ENCODE measurements around the gene JUNB. TPM values are rescaled to one million over a fixed set of nuclear protein-coding genes. Genes with fewer than 3 reads are reported as not detected.

Gene JUNB
- total and polyA plus RNA-seq, 2 of the 8 experiments (the other 6 are each of a cell fraction or from before 2014, with no cell fraction given): 7.4 to 10.0 TPM

- H3K23me2 ChIP-seq (ENCODE audit: low read depth, low read length): peaks cover 25% of the 10 kb centered on the region
- H3K9me3 ChIP-seq (ENCODE audit: insufficient read depth in 2 of 2, low read depth in 1 of 2, low read length in 1 of 2): no peaks in the 10 kb centered on the region
- no peak for DNase-seq (ENCODE audit: low read depth in 1 of 2, low spot score in 2 of 2)
- 0 out of 2 replicates have a peak overlapping the region, but pooled peaks have one; percentile 6 for H2BK15ac ChIP-seq (ENCODE audit: low read length)
- H3K36me3 ChIP-seq (ENCODE audit: control insufficient read depth in 2 of 4, insufficient read depth in 4 of 4, low read length in 3 of 4): peaks cover 0 to 3% (median 0%) of the 10 kb centered on the region in 4 experiments; a peak in 1 of 8 replicates
- peak overlapping the region in 1 of 4 experiments; percentile 44; a peak in 2 of 7 replicates for H3K9ac ChIP-seq (replicated peaks in 1 of 4; ENCODE audit: extremely low read depth in 1 of 4, low read depth in 3 of 4, low read length in 3 of 4)
- no peak overlapping the region for H3K27ac ChIP-seq (ENCODE audit: low read depth, low read length)
- H4K20me1 ChIP-seq (replicated peaks in 1 of 2; ENCODE audit: control insufficient read depth in 1 of 2, insufficient read depth in 2 of 2, low read length in 2 of 2): peaks cover 8 to 21% of the 10 kb centered on the region in 2 experiments
- peaks cover 8 to 42% (median 19%) of the 10 kb centered on the region in 4 experiments for H3K4me1 ChIP-seq (replicated peaks in 1 of 4; ENCODE audit: control insufficient read depth in 3 of 4, insufficient read depth in 4 of 4, low read length in 3 of 4)
- no peak overlapping the region for H2AFZ ChIP-seq (ENCODE audit: low read length)
- FAIRE-seq: no peak
- no peak overlapping the region for H3K18ac ChIP-seq (ENCODE audit: extremely low read depth, low read length)
- peaks cover 0 to 9% of the 10 kb centered on the region in 2 experiments; a peak in 2 of 4 replicates for H3K79me2 ChIP-seq (ENCODE audit: control insufficient read depth in 1 of 2, insufficient read depth in 2 of 2, low read length in 2 of 2)
- peak overlapping the region; percentile 47; the same call in 1 of the 2 replicates for H2AK5ac ChIP-seq (ENCODE audit: low read depth, low read length)
- H3K23ac ChIP-seq (ENCODE audit: insufficient read length): no peak overlapping the region
- ChIA-PET POLR2A (ENCODE audit: partially characterized antibody) (interaction anchor here (0.6 kb wide), 1 partner anchor 74 kb away, joined by 3 read pairs; no protein-coding TSS in a partner anchor), CTCF (ENCODE audit: partially characterized antibody) (interaction anchor here (0.9 to 1.4 kb wide), 3 partner anchors 9 to 66 kb away, joined by 3 to 6 read pairs (median 4); no protein-coding TSS in a partner anchor)
- peak overlapping the region; percentile 77; the same call in 1 of the 2 replicates for H2BK12ac ChIP-seq (ENCODE audit: low read depth, low read length)
- H4K5ac ChIP-seq (ENCODE audit: insufficient read length, low read depth, low read length): no peak overlapping the region
- peaks cover 0 to 13% (median 9%) of the 10 kb centered on the region in 4 experiments; a peak in 5 of 7 replicates for H3K27me3 ChIP-seq (replicated peaks in 1 of 4; ENCODE audit: control insufficient read depth in 3 of 4, extremely low read depth in 1 of 4, insufficient read depth in 3 of 4, low read length in 3 of 4)
- H3K4me3 ChIP-seq (ENCODE audit: extremely low read depth in 1 of 4, insufficient read depth in 2 of 4, low read depth in 3 of 4, low read length in 4 of 4): peak overlapping the region; percentile 59 to 92 (median 62); a peak in 7 of 8 replicates
- no peak overlapping the region for H4K91ac ChIP-seq (replicated peaks; ENCODE audit: insufficient read length, low read length)
- 36% methylated on average over 16 of the region's 21 CpGs; no CpG with 5 or more reads in 1 of the 2 experiments for WGBS, 2 experiments (ENCODE audit: extremely low coverage in 1 of 2, insufficient coverage in 1 of 2, insufficient read length in 1 of 2, insufficient replicate concordance in 2 of 2, low coverage in 1 of 2, low lambda C conversion rate in 2 of 2, missing lambda C conversion rate in 1 of 2)
- no peak overlapping the region for H2BK5ac ChIP-seq (ENCODE audit: low read depth, low read length)
- no peak overlapping the region for H3K56ac ChIP-seq (replicated peaks; ENCODE audit: insufficient read length, low read depth, low read length)
- H3K79me1 ChIP-seq (ENCODE audit: low read depth, low read length): peaks cover 11% of the 10 kb centered on the region
- H2BK20ac ChIP-seq (ENCODE audit: low read length): no peak overlapping the region
- peak overlapping the region; percentile 59; the same call in 1 of the 2 replicates for H4K8ac ChIP-seq (ENCODE audit: extremely low read depth, insufficient read depth, low read length)
- no peak overlapping the region for H3K4ac ChIP-seq (replicated peaks; ENCODE audit: insufficient read length, low read depth, low read length)
- H3K14ac ChIP-seq (ENCODE audit: insufficient read length): no peak overlapping the region
- no peak overlapping the region for H2BK120ac ChIP-seq (replicated peaks; ENCODE audit: low read depth, low read length)
- no peak for TF ChIP-seq RNF2 (IDR thresholded peaks at IDR 0.05; ENCODE audit: borderline replicate concordance, low read depth, low read length, missing control alignments, poor library complexity, severe bottlenecking)
- TF ChIP-seq, protein P1, sequence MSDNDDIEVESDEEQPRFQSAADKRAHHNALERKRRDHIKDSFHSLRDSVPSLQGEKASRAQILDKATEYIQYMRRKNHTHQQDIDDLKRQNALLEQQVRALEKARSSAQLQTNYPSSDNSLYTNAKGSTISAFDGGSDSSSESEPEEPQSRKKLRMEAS (IDR thresholded peaks at IDR 0.05): peak; percentile 23; the same call in 1 of the 2 replicates
- H3K4me2 ChIP-seq (ENCODE audit: insufficient read depth in 1 of 2, low read depth in 2 of 2, low read length in 2 of 2): peak overlapping the region; percentile 73 to 75
Observed at GRCh38 chr19:12838886-12839756, 47.8 kb downstream of the JUNB start.
